Thyroid gland (tissue), 4 donors: ENCODE measurements around the gene DOP1B.

Experiments used
- CTCF ChIP-seq, 6 experiments: fragments of 200-600 bp in 3 of 6; fragments of 450-650 bp in 3 of 6; sonication (generic) in 3 of 6; IDR thresholded peaks; one replicate each; pipeline ENCODE4 v1.5.1; 2016 to 2019; ENCODE audit warnings: antibody characterized with exemption in 6 of 6, mild to moderate bottlenecking in 2 of 6, inconsistent platforms in 1 of 6, moderate library complexity in 1 of 6
- POLR2A ChIP-seq, 2 donors: fragments of 450-650 bp; IDR thresholded peaks; one replicate each; pipeline ENCODE4 v1.6.1; 2017; ENCODE audit warnings: antibody characterized with exemption in 2 of 2, mild to moderate bottlenecking in 2 of 2, moderate library complexity in 1 of 2

- no peak for TF ChIP-seq POLR2A (IDR thresholded peaks at IDR 0.05)
- TF ChIP-seq CTCF (IDR thresholded peaks at IDR 0.05), result no peak
These were observed 18.2 kb downstream of the DOP1B start for GRCh38 chr21:36174780-36175179.
